CD4-positive, alpha-beta T cell treated with Interferon alpha-2 for 1 hour (primary cell): Measurements from ENCODE around the gene AFAP1.

Source experiments
- DNase-seq, 2 donors: peaks; one replicate each; pipeline ENCODE4 v3.0.0-alpha.2; 2020 to 2022

Gene AFAP1

DNA sequence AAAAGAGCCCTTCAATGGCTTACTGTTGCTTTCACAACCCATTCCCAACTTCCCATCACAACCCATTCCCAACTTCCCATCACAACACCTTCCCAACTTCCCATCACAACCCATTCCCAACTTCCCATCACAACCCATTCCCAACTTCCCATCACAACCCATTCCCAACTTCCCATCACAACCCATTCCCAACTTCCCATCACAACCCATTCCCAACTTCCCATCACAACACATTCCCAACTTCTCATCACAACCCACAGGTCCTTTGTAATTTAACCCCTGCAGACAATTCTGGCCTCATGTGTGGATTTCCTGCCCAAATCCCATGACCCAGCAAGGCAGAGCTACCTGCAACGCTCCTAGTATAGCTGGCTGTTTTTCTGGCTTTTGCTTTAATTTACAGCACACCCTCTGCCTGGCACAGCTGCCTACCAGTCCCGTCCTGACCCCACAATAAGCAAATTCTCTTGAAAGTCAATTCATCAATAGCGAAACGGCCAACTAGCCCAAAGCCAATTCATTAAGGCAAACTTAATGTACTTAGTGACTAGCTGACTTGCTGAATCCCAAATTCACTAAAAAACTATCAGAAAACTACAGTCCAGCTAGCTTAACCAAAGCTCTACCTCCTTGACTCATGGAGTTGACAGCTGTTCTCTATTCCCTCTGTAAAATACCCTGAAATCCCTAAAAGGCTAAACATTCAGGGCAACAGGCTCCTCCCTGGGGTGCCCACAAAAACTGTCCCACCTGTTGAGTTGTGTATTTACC, 75.6 kb downstream of the AFAP1 start:
- DNase-seq, result peak in 1 of 2 donors; percentile 42

DNA sequence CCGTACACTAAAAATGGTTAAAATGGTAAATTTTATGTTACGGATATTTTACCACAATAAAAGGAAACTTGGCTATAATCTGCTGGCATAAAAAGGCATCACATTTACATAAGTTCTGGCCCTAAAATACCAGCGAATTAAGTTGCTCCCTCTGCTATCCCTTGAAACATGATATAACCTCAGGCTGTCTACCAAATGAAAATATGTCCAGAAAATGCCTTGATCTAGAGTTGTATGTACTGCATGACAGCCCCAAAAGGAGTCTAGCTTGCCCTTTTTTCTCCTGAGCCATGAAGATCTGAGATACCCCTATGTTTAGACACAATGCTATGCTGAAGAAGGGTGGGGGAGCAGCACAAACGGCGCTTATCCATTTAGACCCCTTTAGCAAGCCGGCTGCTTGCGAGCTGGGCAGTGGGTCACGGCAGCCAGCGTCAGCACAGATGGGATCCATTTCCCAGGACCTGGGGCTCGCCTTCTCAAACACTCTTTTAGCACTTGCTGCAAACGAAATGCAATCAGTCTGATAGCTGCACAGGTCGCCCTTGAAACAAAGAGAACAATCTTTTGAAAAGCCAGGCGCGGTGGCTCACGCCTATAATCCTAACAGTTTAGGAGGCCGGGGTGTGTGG, 77.0 kb downstream of the AFAP1 start:
- no peak for DNase-seq

- no peak for DNase-seq
Observed at GRCh38 chr4:7861440-7861881, 78.2 kb downstream of the AFAP1 start.

DNA sequence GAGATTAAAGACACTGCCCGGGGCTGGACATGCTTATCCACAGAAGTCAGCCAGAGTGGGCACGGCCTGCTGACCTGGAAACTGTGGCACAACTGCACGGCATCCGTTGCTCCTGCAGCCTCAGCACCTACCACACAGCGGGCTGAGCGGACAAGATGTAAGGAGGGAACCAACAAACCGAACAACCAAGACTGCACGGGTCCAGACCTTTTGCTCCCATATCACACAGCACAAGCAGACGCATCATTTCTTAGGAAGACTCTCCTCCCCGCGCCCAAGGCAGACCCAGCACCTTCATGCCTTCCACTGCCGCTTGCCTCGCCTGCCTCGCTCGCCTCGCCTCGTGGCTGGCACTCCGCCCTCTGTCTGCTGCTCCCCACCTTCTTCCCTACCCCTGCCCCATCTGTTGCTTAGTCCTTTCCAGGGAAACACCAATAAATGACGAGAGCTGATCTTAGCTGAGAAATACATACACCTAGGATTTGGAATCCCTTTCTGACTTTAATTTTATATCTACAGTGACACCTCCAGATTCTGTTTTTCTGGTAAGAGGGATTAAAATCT, 79.0 kb downstream of the AFAP1 start:
- no peak for DNase-seq

DNA sequence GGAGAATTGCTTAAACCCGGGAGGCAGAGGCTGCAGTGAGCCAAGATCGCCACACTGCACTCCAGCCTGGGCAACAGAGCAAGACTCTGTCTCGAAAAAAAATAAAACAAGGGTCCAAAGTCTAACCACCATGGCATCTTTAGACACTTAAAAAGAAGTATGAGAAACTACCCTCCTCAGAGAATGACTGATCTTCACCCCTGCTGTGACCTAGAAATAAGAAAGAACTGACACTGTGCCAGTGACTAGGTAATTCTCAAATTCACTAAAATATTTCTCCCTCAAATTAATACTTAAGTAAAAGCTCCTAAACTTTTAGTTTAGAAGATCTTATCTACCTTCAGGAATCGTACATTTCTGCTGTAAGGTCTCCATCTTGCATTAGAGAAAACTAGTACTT, 80.3 kb downstream of the AFAP1 start:
- DNase-seq, result no peak

DNA sequence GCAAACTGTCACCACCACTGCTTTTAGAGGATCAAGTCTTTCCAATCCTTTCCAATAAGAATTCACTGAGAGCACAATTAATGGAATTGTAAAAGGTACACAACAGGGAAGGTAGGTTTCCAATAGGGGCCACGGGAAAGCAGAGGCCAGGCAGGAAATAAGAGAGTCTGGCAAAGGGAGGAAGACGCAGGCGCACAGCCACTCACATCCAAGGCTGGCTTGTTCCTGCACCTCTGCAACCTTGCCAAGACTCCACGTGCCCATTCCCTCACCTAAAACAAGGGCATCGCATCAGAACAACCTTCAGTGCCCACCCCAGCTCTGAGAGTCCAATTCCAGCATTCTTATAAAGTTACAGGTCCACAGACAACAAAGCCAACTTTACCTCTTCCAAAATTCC, 81.2 kb downstream of the AFAP1 start:
- no peak for DNase-seq

DNA sequence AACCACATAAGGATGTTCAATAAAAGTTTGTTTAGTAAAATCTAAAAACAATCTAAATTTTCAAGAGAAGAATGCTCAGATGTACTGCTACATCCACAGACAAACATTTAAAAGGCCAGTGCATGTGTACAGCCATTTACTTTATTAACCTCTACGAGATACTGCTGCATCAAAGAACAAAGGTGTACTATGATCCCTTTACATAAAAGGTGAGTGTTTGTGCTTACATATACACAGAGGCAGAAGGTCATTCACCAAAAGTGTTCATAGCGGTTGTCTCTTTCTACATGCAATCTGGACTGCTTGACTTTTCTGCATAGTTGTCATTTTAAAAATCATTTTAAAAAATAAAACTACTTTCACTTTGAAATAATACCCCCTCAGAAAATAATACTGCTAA, 81.7 kb downstream of the AFAP1 start:
- DNase-seq, result no peak

GRCh38 chr4:7857238-7857701, 82.4 kb downstream of the AFAP1 start:
- DNase-seq, result no peak

DNA sequence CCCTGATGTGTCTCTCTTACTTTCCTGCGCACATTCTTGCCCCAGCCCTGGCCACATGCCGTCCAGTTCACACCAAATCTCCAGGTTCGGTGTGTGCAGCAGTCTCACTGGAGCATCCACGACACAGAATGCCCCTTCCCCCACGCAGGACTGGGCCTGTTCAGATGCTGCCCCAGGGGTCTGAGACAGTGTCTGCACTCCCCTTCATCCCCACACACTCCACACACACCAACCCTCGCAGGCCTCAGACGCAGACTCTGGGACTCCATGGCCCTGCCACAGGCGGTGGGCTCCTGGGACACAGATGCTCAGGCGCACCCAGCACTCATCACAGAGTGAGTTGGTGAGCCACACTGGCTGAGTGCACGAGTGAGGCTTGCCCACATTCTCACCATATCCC, 83.9 kb downstream of the AFAP1 start:
- DNase-seq, result no peak

DNA sequence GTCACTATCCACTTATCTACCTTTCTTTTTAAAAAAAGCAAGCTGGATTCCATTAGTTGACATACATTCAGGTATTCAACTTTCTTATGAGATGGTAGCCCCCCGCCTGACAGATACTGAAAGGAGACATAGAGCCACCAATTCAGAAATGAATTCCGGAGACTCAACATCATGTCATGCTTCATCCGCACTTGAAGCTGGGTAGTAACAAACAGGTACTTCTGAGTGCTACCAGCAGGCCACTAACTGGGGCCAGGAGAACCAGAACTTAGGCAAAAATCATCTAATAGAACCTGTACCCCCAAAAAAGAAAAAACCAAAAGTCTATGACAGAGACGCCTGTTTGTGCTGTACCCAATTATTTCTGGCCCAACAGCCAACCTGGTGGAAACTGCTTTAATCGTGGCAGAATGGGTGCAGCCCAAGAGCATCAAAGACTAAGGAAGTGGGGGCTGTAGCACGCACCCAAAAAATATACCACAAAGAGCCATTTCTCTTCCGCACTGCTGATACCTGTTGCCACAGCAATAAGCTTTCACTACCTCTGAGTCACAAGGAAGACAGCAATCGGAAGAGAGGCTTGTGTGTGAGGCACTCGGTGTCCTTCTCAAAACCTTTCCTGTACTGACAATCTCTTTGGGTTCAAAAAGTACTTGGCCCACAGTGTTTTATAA, 84.8 kb downstream of the AFAP1 start:
- DNase-seq, result peak; percentile 79 to 92

GRCh38 chr4:7854216-7854615, 85.4 kb downstream of the AFAP1 start:
- no peak for DNase-seq

GRCh38 chr4:7853271-7853670, 86.4 kb downstream of the AFAP1 start:
- DNase-seq, result no peak

DNA sequence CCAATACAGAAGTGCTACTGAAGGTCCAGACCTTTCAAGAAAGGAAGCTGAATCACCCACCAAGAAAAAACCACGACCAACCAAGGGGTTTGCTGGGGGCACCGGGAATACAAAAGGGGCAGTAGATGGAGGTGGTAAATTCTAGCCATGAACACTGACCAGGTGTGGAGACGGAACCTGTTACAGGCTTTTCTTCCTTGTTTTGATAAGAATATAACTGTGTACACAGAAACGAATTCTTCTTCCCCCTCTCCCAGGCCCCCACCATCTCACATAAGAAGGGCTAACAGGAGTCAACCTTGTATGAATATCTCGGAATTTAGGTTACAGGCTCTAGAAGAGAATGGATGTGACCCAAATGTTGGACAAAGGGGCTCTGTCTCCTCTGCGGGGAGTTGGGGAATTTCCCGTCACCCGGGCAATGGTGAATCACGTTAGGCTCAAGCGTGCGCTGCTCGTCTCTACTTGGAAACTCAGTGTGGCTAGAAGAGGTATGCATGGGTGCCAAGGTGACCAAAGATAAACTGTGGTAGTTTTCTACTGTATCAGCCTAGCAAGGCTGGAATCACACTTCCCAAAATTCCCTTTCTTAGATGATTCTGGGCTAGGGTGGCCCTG, 87.0 kb downstream of the AFAP1 start:
- DNase-seq, result peak in 1 of 2 donors; percentile 47

- DNase-seq, result no peak
Observed at GRCh38 chr4:7850489-7850888, 89.2 kb downstream of the AFAP1 start.

DNA sequence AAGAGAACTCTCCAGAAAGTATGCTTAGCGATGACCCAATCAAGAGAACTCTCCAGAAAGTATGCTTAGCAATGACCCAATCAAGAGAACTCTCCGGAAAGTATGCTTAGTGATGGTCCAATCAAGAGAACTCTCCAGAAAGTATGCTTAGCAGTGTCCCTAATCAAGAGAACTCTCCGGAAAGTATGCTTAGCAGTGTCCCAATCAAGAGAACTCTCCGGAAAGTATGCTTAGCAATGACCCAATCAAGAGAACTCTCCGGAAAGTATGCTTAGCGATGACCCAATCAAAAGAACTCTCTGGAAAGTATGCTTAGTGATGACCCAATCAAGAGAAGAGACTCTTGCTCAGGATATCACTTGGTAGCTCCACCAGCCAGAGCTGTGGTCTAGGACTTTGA, 92.5 kb downstream of the AFAP1 start:
- DNase-seq, result no peak

DNA sequence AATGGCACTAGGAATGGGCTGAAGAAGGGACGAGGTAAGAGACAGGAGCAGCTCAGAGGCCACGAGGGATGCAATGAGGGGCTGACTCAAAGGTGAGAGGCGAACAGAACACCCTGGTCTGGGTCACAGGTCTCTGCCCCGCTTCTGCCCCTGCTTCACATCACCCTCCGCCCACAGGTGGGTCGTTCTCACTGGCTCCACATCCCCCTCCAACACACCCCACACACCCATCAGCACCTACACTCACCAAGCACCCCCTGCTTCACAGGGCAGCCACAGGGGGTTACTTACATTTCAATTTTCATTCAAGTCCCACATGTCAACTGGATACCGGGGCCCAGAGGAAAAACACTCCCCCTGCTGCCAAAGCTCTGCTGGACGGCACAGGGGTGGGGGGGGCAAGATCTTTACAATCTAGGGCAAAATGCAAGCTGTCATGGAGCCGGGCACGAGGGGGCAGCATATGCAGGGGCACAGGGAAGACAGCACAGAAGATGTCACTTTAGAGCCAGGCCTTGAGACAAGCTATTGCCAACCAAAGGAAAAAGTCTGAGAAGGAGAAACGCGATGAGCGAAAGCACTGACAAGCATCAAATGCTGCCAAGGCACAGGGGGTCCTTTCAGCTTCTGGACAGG, 94.0 kb downstream of the AFAP1 start:
- no peak for DNase-seq

- no peak for DNase-seq
Observed at GRCh38 chr4:7844594-7844991, 95.1 kb downstream of the AFAP1 start.

- DNase-seq, result peak; percentile 53 to 78
Observed at GRCh38 chr4:7843831-7844593, 95.6 kb downstream of the AFAP1 start.

- DNase-seq, result no peak
Observed at GRCh38 chr4:7842384-7843279, 97.0 kb downstream of the AFAP1 start.

DNA sequence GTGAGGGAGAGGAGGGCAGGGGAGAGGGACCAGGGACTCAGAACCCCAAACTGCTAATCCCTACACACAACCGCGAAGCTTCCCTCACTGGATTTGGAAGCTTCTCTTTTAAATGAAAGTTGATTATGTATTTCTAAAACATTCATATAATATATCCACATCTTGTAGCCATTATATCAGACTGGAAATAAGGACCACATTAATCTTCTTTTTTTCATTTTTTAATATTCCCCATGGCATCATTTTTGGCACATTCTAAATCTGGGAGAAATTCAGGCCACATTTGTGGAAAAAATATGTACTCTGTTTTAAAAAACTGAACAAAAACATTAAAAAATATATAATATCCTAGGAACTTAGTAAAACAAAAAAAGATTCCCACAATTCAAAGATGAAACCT, 97.8 kb downstream of the AFAP1 start:
- no peak for DNase-seq

DNA sequence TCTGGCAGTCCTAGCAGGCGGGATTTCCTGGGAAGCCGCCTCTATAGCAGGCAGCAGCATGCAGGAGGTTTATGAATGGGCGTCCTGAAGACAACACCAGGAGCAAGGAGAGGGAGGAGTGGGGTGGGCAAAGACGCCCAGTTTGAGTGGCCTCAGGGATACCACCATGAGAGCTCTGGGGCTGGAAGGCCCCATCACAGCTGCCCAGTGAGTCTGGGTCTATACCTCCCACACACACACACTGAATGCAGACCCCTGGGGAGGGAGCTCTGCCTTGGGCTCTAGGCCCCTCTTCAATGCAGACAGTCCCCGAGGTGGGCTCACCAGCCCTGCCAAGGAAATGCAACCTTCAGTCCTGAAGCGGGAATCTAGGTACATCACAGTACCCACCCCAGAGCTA, 98.6 kb downstream of the AFAP1 start:
- DNase-seq, result no peak
